HG02798 (cell line): Measurements from ENCODE around the gene CEP131.
A peak's percentile ranks its signal among the peaks of the same experiment; 100 is the strongest.

Experiments used
- ATAC-seq: cut with Tn5 transposase; IDR thresholded peaks from one replicate; pipeline ENCODE4 v1.9.1; 2021; ENCODE audit warnings: mild to moderate bottlenecking; ENCODE audit not compliant: unreplicated experiment, poor library complexity

The CEP131 gene

GRCh38 chr17:81222906-81223761, at the start of gene CEP131:
Gene CEP131, minus strand, starts transcription at chr17:81222965. Its CDS starts 2,909 bp downstream, at chr17:81220056.
- ATAC-seq: peak; percentile 97

- no peak for ATAC-seq
These were observed 48.5 kb upstream of the CEP131 start for GRCh38 chr17:81271226-81271625.

GRCh38 chr17:81270279-81270678, 47.5 kb upstream of the CEP131 start:
- no peak for ATAC-seq

- ATAC-seq: no peak
These were observed 44.8 kb upstream of the CEP131 start for GRCh38 chr17:81267390-81268067.

- no peak for ATAC-seq
These were observed 42.8 kb upstream of the CEP131 start for GRCh38 chr17:81265576-81265975.

- ATAC-seq: no peak
These were observed 41.9 kb upstream of the CEP131 start for GRCh38 chr17:81264640-81265039.

DNA sequence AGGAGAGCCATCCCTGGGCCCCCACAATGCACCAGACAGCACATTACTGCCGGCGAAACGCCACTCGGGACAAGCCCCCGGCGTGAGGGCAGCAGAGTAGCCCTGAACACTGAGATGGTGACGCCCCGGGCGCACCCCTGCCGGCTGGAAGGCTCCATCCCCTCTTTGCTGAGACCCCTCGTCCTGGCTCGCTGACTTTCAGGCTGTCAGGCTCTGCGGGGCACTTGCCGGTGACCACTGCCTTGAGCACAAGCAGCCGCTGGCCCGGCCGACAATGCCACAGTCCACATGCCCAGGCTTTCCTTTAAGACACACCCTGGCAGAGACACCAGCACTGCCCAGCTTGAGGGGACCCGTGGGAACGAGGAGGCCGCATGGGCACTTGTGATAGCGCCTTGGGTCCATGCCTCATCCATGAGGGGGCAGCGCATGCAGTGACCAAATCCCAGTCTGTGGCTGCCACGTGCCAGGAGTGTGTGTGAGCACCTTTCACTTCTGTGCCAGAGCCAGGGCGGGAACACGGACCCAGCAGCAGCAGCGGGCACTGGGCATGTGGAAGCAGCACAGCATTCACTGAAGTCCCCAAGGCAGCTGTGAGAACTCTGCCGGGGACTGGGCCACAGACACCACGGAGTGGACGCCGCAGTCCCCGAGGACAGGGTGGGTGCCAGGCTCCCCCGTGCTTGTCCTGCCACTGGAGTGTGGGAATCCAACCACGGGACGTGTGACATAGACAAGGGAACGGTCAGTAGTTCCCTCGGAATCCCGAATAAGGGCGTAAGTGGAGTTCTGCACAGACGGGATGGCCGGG, 40.8 kb upstream of the CEP131 start:
- ATAC-seq: no peak

- ATAC-seq: no peak
These were observed 39.0 kb upstream of the CEP131 start for GRCh38 chr17:81261582-81262336.

DNA sequence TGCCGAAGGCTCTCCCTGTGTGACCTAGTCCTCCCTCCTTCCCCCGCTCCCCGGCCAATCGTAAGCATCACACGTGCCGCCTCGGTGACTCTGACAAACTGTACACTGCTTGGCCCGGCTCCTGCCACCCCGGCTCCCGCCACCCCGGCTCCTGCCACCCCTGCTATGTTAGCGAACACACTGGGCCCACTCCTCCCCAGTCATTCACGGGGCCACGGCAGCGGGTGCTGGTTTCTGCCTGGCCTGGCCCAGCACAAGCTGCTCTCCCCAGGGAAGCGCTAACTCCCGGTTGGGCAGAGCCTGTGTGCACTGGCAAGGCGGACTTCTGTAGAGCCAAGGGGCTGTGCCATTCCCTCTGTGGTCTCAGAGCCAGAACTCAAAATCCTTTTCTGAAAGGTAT, 38.3 kb upstream of the CEP131 start:
- no peak for ATAC-seq

DNA sequence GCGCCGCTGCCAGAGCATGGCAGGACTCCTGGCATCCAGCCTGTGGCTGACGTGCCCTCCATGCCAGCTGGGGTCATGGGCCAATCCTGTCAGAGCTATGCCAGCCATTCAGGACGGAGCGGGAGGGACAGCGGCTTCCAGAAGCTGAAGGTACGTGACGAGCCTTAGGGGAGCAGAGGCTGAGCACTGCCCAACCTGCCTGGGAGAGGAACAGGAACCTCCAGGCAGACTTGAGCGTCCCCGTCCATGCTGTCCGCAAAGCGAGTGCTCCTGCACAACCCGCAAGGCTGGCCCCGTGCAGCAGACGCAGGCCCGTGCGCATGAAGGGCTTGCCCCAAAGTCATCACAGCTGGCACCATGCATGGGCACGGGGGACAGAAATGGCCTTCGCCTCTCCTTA, 37.9 kb upstream of the CEP131 start:
- no peak for ATAC-seq

DNA sequence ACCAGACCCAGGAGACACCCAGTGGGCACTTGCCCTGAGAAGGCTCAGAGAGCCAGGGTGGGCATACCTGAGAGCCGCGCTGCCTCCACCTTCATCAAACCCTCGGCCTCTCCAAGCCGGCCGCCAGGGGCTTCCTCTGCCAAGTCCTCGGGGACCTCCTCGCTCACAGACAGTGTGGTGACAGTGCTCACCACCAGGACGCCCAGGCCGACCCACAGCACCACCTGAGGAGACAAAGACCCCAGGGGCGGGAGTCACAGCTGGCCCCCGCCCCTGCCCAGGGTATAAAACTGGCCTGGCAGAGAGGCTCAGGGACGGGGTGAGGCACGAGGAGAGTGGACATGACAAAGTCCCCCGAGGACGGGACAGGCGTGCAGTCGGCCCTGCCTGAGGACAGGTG, 37.4 kb upstream of the CEP131 start:
- ATAC-seq: no peak

DNA sequence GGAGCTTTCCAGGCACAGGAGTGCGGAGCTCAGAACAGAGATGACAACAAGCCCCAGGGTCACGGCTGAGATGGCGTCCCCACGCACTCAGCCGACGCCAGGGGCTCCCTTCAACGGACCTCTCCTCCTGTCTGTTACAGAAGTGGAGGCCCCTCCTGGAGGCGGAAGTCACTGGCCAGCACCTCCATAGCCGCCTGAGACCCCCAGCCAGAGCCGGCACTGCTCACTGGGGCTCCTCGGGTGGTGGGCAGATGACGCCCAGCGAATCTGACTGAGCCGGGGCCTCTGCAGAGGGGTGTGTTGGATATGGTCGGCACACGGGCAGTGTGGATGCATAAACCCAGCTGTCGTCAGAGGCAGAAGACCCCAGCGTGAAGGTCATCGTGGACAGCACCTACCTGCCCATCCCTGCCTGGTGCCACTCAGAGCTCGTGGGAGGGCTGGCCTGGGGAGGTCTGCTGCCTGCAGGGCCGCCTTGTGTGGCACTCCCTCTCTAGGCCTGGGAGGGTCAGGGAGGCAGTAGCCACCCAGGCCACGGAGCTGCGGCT, 36.4 kb upstream of the CEP131 start:
- ATAC-seq: no peak

DNA sequence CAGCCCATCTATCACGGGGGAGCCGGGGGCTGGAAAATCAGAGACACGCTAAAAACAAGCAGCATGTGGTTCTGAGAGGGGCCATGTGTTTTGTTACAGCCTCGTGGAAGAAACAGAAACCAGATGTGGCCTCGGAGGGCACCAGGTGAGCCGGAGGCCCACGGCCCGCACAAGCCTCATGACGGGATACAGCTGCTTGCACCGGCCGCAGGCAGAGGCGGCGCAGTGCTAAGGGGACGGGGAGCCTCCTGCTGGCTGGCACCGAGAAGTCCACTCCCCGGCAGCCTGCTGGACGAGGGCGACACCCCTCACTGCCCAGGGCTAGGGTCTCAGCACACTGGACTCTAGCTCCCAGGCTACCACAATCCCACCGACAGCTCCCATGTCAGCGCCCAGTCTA, 35.5 kb upstream of the CEP131 start:
- ATAC-seq: no peak

DNA sequence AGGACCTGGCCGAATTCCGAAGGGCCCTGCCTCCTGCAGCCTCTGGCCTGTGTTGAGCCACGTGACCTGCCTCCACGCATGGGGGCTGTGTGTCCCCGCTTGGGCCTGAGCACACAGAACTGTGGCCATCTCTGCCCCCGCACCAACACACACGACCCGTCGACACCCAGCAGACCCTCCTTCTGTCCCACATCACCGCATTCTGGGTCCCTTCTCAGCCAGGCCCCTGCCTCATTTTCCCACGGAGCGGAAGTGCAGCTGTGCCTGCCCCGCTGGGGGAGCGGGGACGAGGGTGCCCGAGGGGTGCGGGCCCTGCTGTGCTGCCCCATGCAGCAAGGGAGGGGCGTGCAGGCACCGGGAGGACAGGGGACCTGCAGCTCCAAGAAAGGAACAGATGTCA, 34.8 kb upstream of the CEP131 start:
- no peak for ATAC-seq

DNA sequence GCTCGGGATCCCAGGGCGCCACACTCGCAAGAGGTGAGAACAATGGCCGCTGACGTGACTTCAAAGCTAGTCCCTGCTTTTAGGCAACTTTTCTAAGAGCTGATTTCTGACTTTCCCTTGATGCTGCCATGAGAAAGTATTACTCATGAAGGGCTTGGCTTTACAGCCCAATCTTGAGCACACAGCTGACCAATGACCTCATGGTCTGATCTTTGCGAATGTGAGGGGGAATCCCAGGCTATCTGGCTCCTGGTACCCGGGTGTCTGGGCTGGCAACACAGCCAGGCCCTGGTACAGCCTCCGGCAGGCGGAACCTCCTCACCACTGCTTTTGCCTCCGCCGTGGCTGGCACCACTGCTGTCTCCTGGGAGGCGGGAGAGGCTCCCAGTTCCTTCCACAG, 33.9 kb upstream of the CEP131 start:
- no peak for ATAC-seq

GRCh38 chr17:81254955-81255717, 32.4 kb upstream of the CEP131 start:
- no peak for ATAC-seq

- ATAC-seq: no peak
These were observed 30.8 kb upstream of the CEP131 start for GRCh38 chr17:81253358-81254131.

- no peak for ATAC-seq
These were observed 30.2 kb upstream of the CEP131 start for GRCh38 chr17:81252987-81253329.
